ENCODE results near the gene ADAMTS20.
"Not testable (repeated sequence)": the region's sequence is repeated elsewhere in the genome, so short reads cannot be mapped to it uniquely, and the experiment has no call there.

Gene ADAMTS20

DNA sequence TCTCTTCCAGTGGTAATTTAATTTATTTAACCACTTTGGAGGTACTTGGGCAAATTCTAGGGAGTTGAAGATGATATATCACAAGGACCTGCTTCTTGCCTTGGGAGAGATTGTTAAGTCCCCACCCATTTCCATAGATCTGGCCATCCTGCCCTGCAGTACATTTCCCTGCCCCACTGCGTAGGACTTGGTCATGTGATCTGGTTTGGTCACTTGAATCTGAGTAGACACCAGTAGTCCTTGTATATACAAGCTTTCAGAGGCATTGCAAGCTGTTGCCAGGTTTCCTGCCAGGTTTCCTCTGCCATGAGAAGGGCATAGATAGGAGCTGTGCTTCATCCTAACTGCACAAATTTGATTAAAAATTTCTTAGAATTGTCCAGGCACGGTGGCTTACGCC lies 200.0 kb downstream of the ADAMTS20 start:
- no peak for DNase-seq

DNA sequence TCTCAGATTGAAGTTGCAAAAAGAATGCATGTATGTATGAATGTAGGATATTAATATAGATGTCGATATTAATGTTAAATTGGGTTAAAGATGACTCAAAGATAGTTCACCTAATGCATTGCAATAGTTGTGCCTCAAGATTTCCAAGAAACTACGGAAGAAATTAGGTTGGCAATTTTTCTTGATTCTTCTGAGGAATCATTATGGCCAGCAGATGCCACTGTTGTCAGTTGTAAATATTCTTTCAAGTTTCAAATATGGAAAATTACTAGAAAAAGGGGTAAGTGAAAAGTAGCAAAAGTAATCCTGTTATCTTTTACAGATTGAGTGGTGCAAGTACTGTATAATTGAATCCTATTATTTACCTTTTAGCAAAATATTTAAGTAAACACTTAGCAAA lies 202.1 kb downstream of the ADAMTS20 start:
- DNase-seq, result no peak

DNA sequence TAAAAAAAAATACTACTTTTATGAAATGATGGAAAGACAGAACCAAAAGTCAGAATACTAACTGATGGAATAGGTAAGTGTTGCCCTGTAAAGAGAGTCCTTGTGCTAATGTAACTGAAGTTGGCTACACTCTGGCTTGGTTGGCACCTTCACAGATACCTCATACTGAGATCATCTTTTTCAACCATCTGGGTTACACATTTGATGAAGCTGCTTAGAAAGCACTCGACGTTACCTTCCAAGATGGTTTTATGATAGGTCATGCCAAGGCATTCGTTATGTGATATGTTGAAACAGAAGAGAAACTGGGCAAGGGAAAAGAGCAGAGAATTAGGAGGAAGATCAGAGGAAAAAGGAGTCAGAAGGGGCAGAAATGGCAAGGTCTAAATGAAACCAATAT lies 203.8 kb downstream of the ADAMTS20 start:
- no peak for DNase-seq

DNA sequence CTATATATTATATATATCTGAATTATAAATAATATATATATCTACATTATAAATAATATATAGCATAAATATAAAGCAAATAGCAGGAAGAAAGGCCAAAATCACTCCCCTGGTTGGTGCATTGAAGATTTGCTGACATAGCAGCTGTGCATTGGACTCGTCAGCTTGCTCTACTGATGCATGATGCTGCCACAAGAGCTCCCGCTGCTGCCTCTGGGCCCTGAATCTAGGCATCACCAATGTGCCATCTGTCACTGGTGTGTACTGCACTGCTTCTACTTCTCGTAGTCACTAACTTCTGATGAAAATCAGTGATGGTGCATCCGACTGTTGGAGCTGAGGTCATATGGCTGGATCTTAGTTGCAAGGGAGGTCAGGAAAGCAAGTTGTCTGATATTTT lies 205.0 kb downstream of the ADAMTS20 start:
- no peak for DNase-seq

DNA sequence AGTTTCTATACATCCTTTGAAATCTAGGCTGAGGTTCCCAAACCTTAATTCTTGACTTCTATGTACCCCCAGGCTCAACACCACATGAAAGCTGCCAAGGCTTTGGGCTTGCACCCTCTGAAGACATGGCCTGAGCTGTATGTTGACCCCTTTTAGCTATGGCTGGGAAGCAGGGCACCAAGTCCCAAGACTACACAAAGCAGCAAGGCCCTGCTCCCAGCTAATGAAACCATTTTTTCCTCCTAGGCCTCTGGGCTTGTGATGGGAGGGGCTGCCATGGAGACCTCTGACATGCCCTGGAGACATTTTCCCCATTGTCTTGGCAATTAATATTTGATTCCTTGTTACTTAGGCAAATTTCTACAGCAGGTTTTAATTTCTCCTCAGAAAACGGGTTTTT lies 207.0 kb downstream of the ADAMTS20 start:
- no peak for DNase-seq

DNA sequence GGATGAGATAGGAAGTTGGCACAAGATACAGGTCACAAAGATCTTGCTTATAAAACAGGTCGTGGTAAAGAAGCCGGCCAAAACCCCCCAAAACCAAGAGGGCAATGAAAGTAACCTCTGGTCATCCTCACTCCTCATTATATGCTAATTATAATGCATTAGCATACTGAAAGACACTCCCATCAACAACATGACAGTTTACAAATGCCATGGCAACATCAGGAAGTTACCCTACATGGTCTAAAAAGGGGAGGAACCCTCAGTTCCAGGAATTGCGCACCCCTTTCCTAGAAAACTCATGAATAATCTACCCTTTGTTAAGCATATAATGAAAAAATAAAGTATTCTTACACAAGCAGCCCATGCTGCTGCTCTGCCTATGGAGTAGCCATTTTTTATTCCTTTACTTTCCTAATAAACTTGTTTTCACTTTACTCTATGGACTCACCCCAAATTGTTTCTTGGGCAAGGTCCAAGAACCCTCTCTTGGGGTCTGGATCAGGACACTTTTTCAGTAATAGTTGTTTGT lies 210.2 kb downstream of the ADAMTS20 start:
- DNase-seq, result not testable (repeated sequence)

DNA sequence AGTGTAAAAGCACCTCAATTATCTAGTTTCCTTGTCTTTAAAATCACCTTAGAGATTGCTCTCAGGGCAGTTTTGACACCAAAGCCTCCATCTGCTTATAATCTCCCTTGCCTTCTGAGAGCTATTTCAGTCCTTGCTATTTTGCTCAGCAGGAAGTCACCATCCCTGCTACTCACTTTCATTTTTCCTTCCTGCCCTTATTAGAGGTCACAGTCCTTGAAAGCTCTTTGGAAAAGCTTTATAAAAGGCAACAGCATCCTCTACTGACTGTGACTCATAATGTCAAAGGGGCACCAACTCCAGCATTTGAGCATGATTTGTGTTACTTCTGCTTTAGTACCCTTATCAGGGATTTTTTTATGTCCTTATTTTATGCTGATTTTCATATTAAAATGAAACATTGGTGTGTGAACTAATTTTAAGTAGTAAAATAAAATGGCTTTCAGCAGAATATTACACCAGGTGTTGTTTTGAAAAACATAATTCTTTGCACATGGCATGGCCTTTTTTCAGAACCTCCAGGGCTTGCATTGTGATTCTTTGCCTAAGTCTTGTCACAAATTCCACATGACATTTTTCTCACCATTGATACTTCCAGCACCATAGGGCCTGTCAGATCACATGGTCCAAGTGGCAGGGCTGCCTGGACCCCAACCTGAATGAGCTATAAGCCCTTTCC lies 213.0 kb downstream of the ADAMTS20 start:
- DNase-seq, result peak; percentile 59

DNA sequence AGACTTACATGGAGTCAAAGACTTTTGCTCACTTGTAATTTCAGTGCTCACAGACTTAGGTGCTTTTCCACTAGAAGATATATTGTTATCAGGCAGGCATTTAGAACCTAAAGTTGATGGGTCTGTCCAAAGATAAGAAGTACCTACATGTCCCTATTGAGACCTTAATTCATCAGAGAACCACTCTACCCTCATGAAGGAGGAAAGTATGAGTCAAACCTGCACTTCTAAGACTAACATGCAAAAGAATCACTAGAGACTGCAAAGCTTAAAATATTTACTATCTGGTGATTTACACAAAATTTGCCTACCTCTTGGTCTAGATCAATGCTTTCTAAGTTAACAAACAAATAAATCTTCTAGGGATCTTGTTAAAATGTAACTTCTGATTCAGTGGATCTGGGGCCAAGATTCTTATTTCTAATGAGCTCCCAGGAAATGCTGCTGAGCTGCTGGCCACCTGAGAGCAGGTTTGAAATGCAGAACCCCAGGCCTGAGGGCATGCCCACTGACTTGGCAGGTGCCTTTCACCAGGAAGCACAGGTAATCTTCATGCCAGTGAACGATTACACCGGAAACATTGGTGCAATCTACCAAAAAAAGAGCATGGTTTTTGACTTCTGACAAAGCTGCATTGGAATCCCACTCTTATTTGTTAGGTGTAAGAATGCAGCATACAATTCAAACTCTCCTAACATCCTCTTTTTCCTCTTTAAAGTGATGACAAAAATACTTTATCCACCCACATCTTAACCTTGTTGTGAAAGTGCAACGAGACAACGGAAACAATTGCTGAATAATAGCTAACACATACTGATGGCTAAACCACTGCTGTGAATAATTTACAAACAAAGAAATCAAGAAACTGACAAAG lies 214.2 kb downstream of the ADAMTS20 start:
- DNase-seq, result no peak

DNA sequence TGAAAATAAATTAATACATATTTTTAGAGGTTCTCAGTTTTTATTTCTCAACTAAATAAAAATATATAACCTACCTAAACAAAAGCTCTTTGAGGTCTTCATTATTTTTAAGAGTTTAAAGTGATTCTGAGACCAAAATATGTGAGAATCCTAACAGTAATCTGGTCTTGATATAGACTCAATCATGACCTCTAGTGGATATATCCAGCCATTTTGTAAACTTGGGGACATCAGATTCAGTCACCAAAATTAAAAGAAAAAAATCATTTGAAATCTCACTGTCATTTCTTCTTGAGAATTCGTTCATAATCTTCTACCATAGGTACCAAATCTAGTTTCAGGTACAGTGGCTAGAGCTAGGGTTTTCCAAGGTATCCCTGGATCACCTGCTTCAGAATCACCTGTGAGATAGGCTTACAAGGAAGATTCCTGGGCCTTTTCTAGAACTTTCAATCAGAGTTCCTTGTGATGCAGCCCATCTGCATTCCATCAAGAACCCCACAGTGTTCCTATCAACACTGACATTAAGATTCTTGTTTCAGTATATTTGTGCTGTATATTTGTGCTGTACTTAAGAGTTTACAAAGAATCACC lies 214.9 kb downstream of the ADAMTS20 start:
- DNase-seq, result peak; percentile 11

DNA sequence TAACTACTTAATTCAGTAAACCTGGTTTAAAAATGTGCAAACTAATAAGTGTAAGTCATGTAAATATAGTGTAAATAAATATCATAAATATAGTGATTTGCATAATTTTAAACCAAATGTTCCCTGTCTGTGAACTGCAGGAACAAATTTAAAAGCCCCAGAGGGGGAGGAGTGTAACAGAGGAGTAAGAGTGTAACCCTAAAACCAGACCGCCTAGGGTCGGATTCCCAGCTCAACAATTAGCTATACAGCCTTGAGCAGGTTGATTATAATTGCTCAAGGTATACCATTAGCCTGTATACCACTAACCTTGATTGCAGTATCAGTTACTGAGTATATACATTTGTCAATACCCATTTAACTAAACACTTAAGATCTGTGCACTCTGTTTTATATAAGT lies 218.4 kb downstream of the ADAMTS20 start:
- no peak for DNase-seq

DNA sequence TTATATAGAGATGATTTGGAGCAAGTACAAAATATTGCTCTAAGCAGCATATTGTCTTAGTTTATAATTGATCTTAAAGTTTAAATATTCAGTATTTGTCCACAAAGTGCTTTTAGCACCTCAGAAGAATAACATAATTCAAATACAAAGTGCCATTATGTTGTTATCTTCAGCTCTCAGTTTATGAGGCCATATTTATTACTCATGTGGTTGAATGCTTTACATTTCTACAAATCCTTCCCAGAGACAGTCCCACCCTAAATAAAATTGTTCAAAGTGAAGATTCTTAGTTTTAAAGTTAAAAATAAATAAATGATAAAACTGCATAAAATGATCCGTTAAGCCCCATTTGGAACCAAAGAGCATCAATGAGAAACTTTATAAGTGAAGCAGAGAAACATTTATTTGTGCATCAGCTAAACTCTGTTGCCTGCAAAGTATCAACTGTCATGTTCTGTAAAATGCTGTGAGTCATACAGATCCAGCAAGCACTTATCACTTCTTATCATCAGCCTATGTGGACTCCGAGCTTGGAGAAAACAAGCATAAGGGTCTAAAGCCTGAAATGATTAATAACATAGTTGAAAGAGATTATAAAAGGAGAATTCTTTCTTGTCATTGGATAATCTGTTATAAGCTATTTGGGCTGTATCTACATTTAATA lies 218.9 kb downstream of the ADAMTS20 start:
- DNase-seq, result no peak

DNA sequence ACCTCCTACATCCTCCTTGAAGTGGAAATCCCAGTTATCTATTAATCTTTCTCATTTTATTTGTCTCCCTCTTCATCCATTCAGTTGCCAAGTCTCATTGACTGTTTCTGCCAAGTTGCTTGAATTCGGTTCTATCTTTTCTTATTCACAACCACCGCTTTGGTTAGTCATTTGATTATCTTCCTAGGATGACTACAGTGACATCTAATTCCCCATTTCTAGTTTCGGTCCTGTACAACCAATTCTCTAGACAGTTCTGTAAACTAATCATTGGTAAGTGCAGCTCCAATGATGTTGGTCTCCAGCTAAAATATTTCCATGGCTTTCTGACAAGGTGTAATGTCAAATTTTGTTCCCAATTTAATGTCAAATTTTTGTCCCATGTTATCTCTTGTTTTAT lies 220.1 kb downstream of the ADAMTS20 start:
- DNase-seq, result no peak

DNA sequence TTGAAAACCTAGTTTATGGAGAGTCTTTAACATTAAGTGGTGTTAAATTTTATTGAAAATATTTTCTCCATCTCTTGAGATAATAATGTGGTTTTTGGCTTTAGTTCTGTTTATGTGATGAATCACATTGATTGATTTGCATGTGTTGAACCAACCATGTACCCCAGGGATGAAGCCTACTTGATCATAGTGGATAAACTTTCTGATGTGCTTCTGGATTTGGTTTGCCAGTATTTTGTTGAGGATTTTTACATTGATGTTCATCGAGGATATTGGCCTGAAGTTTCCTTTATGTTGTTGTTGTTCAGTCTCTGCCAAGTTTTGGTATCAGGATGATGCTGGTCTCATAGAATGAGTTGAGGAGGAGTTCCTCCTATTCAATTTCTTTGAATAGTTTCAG lies 222.6 kb downstream of the ADAMTS20 start:
- DNase-seq, result no peak

DNA sequence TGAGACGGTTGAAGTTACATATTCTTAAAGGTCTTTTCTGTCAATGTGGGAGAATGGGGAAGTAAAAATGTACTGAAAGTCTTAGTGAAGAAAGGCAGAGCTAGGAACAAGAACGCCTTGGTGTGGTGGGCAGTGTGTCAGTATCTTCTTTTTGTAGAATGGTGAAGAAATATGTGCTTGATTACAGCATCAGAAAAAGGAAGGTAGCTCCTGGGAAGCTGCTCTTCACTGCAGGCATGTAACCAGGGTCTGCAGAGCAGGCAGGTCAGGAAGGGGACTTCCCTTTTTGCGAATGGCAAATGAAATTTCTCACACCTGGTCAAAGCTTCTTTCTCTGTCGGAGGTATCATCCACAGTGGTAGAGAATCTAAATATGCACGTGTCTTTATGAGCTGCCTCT lies 226.2 kb downstream of the ADAMTS20 start:
- DNase-seq, result no peak

DNA sequence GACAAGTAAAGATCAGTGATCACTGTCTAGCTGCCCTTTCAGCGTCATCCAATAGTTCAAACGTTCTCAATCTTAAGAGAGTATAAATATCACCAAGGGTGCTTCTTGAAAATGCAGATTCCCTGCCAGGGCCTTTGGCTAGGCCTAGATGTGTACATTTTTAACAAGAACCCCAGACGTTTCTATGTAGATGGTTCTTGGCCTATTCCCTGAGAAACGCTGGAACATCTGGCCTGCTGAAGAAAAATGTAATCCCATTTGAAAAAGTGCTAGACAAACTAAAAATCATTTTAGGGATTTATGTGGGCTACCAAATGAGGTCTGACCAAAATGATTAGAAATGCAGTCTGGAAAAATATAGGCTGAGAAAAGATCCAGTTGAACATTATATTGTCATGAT lies 231.7 kb downstream of the ADAMTS20 start:
- no peak for DNase-seq

DNA sequence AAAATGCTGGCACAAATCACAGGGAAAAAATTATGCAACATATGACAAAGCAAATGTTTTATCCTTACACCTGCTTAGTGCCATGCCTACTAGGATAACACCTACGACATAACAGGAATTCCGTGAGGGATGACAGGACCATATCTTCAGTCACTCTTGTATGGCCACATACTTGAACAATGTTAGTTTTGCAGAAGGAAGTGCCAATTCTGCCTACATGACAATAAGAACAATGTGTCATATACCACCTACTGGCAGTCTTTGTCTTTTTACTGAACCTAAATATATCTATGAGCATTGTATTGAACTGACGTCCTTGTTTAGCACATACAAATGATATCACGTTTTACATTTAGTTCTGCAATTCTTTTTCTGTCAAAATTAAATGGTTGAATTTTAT lies 234.0 kb downstream of the ADAMTS20 start:
- DNase-seq, result no peak

DNA sequence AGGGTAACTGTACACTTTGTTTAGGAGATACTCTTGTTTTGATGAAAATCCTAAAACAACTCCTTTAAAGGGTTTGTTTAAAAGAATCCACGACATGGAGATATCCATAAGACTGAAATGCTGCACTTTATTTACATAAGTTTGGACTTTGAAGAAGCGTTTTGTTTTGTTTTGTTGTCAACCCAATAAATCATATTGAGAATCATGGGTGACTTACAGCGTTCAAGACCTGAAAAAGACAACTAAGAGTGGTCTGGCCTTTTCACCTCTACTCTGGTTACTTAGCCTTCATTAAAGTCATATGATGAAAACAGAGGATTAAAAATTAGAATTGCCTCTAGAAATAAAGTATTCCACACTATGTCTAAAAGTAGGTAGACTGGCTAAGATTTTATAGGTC lies 234.8 kb downstream of the ADAMTS20 start:
- no peak for DNase-seq

DNA sequence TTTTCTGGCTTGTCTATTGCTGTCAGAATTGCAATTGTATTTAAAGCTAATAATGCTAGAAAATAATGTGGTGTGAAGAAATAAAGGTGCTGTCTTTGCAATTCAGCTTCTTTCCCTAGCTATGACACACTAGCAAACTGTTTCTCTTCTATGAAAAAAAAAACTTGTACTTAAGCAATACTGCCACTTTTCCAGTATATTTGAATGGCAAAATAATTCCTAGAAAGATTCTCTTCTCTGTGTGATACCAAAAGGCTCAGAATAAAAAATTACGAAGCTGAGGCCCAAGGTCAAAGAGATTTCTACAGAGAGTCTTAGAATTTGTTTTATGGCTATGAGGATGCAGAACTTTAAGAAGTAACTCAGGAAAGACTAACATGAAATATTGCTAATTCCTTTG lies 235.5 kb downstream of the ADAMTS20 start:
- DNase-seq, result no peak

DNA sequence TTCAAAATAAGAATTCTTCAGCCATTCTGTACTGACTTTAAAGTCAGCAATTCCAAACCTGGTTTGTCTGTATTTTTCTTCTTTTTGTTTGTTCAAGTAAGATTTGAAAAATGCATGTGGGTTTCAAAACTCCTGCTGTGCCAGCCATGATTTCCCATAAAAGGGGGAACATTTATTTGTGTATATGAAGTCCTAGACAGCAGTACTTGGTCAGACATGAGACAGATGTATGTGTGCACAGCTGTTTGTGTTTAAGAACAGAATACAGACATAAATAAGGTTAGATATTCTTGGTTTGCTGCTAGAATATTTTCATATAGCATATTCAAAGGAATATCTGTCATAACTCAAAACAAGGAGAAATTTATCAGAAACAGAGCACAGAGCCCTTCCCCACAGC lies 236.0 kb downstream of the ADAMTS20 start:
- DNase-seq, result no peak

DNA sequence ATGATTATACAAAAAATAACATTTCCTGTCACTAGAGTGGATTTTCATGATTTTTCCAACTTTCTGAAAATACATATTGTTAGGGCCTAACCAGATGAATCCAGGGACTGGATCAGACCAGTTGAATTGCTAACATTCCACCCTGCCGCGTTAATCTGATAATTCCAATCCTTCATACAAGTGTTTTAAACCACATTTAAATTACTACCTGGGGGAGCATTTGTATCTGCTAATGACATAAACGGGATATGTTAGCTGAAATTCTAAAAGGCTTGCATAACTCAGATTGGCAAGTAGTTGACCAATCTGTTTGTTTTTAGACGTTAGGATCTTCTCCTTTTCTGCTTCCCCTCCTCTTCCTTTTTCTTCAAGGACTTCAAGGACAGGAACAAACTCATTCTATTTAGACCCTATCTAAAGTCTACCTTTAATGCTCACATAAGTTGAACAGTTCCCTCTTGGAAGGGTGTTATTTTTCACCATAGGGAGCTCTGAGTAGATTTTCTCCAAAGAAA lies 239.0 kb downstream of the ADAMTS20 start:
- DNase-seq, result no peak

DNA sequence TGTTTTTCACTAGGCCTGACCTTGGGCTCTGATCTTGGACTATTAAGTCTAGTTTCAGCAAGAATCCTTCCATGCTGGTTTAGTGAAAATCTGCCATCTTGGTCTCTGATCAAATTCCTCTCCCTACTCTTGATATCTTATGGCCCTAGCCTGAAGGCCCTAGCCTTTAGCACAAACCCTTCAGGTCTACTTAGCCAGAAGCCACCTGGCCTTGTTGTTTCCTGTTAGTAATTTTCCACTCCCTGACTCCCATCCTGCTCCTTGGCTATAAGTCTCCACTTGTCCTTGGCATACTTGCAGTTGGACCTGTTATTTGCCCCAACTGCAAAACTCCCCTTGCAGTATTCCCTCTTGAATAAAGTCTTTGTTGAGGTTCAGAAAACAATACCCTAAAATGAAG lies 241.4 kb downstream of the ADAMTS20 start:
- DNase-seq, result no peak

DNA sequence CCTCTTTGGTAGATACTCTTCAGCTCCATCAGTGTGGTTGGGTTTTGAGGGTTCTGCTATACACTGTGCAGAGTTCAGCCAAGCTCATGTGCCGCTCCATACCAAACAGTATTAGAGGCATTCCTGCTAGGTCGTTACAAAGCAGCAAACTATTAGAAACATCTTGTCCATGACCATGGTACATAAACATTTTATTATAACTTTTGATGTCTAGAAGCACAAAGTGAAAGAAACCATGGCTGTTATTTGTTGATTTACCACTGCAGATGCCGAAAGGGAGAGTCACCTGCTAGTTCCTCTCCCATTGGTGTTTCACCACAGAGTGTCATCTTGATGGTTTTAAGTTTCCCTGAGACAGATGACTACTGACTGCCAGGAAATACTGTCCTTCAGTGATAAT lies 242.0 kb downstream of the ADAMTS20 start:
- no peak for DNase-seq

DNA sequence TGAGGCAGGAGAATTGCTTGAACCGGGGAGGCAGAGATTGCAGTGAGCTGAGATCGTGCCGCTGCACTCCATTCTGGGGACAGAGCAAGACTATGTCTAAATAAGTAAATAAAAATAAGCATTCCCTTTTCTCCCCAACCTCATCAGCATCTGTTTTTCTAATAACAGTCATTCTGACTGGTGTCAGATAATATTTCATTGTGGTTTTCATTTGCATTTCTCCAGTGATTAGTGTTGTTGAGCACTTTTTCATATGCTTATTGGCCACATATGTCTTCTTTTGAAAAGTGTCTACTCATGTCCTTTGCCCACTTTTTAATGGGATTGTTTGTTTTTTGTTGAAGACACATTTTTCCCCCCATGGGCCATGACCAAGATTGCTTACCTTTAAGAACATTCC lies 243.2 kb downstream of the ADAMTS20 start:
- no peak for DNase-seq
